Activated CD4-positive, alpha-beta T cell treated with anti-CD3 and anti-CD28 coated beads for 48 hours (primary cell): Measurements from ENCODE around the gene TRIM66.

Source experiments
- DNase-seq: peaks from one replicate; pipeline ENCODE4 v3.0.0-alpha.2; 2020

Gene TRIM66

GRCh38 chr11:8682303-8683114, at the start of gene TRIM66, which contains the start of gene RPL27A:
Gene TRIM66, minus strand, starts transcription at chr11:8682665. Its CDS starts 10,391 bp downstream, at chr11:8672274.
Gene RPL27A, plus strand, starts transcription at chr11:8682792. Its CDS starts 22 bp downstream, at chr11:8682814.
- DNase-seq: peak; percentile 99

GRCh38 chr11:8731647-8732323, 49.3 kb upstream of the TRIM66 start:
- no peak for DNase-seq

DNA sequence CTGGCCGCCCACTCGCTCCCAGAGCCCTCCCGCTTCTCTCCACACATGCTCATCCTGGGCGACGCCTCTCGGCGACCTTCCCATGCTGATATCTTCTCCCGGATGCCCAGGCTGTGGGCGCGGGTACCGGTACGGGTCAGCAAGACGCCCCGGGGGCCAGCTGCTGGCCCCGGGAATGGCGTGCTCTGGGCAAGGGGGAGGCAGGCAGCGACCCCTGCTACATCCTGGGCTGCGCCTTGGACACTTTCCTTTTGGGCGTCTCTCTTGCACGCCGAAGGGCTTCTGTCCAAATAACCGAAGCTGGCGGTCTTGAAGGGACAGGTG, 48.2 kb upstream of the TRIM66 start:
- no peak for DNase-seq

GRCh38 chr11:8729837-8730696, 47.6 kb upstream of the TRIM66 start:
- no peak for DNase-seq

- no peak for DNase-seq
Observed at GRCh38 chr11:8729067-8729466, 46.6 kb upstream of the TRIM66 start.

DNA sequence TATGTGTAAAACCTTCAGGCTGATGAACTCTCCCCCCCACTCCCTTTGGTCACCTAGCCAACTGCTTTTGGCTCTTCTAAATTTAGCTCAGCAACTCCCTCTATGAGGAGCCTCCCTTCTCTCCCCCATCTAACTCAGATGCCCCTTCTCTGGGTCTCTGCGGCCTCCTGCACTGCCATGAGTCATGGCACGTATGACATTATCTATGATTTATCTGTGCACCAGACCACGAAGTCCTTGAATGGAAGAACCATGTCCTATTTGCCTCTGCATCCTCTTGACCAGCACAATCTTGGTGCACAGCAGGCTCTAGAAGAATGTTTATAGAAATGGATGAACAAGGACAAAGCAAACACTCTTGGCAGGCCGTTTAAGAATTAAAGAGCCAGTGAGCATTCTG, 46.1 kb upstream of the TRIM66 start:
- no peak for DNase-seq

DNA sequence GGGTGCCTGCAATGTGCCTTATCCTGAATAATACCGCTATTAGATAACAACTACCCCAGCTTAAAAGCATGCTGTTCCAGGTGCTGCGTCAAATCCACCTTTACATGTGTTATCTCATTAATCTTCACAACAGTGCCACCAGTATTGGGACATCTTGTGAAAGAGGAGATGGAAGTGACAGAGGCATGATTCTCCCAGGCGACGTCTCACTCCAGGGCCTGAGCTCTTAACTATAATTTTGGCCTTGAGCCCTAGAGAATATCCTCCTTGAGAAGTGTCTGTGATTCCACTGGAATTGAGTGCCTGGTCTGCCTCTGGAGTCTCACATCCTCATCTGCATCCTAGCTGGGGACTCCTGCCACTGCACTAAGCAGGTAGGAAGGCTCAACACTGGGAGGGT, 43.9 kb upstream of the TRIM66 start:
- no peak for DNase-seq

- DNase-seq: no peak
Observed at GRCh38 chr11:8724682-8725081, 42.2 kb upstream of the TRIM66 start.

DNA sequence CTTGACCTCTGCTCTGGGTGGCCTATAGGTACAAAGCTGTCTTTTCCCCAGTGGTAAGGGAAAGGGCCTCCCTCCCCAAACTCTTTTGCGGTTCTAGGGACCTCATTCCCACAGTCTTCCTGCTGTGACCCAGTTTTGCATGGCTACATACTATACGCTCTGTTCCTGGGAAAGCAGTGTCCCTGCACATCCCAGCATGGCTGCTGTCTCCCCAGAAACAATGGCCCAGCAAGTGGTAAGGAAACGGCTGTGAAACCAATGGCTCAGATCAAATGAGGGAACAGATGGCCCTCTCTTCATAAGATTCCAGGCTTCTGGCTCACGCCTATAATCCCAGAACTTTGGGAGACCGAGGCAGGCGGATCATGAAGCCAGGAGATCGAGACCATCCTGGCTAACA, 41.2 kb upstream of the TRIM66 start:
- DNase-seq: no peak

- no peak for DNase-seq
Observed at GRCh38 chr11:8722809-8723208, 40.3 kb upstream of the TRIM66 start.

- no peak for DNase-seq
Observed at GRCh38 chr11:8721609-8722500, 39.4 kb upstream of the TRIM66 start.

DNA sequence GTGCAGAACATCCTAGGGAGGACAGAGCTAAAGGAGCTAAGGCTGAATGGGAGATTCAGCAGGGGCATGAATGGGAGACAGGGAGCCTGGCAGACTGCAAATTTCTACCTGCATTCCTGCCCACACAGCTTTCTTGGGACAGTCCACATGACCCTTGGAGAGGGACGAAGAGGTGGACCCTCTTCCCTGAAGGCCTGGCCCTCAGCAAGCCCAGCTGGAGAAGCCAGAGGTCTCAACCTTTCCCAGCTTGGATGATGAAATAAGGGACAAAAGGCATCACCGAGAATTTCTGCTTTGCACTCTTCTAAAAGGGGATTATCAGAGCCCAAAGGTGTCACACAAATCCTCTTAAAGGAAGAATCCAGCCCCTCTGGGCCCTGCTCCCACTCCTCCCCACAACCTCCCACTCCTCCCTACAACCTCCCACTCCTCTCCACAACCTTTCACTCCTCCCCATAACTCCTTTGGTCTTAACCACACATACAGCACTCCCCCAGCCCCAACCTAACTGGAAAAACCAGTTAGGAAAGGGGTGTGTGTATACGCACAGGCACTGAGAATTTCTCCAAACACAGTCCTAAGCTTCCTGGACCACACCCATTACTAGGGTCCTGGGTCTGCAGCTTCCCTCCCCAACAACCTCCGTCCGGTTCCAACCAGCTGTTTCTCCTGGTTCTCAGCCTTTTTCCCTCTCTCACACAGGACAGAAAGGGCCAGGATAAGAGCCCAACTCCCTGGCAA, 38.6 kb upstream of the TRIM66 start:
- DNase-seq: no peak

- no peak for DNase-seq
Observed at GRCh38 chr11:8720352-8720751, 37.9 kb upstream of the TRIM66 start.

DNA sequence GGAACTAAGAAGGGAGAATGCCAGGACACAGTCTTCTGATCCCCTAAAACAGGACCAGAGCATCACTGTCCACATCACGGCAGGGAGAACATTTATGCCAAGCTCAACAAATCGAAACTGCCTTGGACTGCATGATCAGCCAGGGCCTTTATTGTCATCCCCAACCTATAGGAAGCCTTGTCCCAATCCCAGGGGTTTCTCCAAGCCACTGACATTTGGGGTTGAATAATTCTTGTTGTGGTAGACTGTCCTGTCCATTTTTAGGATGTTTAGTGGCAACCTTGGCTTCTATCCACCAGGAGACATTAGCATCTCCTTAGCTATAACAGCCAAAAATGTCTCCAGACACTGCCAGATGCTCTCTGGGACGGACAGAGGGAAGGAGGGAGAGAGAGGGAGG, 37.3 kb upstream of the TRIM66 start:
- no peak for DNase-seq

- DNase-seq: no peak
Observed at GRCh38 chr11:8719211-8719649, 36.8 kb upstream of the TRIM66 start.

- no peak for DNase-seq
Observed at GRCh38 chr11:8717876-8718753, 35.6 kb upstream of the TRIM66 start.

- no peak for DNase-seq
Observed at GRCh38 chr11:8717544-8717875, 35.0 kb upstream of the TRIM66 start.

GRCh38 chr11:8715501-8715900, 33.0 kb upstream of the TRIM66 start:
- DNase-seq: no peak

DNA sequence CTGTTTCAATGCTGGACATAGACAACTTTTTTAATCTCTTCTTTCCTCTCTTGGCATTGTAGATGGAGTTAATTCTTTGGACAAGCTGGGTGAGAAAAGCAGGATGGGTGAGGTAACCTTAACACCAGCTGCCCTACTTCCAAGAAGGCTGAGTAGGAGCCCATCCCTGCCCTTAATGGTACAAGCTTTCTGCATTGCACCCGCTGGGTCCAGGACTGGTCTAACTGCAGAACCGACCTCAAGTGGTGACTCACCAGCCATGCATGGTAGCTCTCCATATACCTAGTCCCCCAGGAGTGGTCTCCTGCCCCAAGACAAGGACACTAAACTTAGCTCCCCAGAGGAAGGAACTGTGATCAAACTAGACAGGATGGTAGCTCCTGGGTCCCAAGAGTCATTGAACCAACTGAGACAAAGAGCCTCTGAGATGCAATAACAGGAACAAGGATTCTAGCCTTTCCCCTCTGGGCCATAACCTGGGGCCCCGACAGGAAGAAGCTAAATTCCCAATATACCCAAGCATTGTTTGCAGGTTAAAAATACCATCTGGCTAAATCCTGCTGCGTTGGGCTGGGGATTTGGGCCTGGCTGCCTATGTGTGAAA, 32.3 kb upstream of the TRIM66 start:
- no peak for DNase-seq

- no peak for DNase-seq
Observed at GRCh38 chr11:8713760-8714454, 31.4 kb upstream of the TRIM66 start.
